Mucosa of descending colon (tissue), 3 donors: ENCODE measurements around the gene DIP2A. TPM values are rescaled to one million over a fixed set of nuclear protein-coding genes. Genes with fewer than 3 reads are reported as not detected.
A peak's percentile ranks its signal among the peaks of the same experiment; 100 is the strongest.

ENCODE experiments used
- ATAC-seq: fragments of 200-7000 bp; cut with Tn5 transposase; one replicate; pipeline ENCODE4 v1.9.1; 2020; ENCODE audit warnings: mild to moderate bottlenecking, moderate library complexity
- DNase-seq, 3 donors: peaks; one replicate each; pipeline ENCODE4 v3.0.0-alpha.2; 2020
- H3K36me3 ChIP-seq: fragments of 200-600 bp; one replicate; pipeline ENCODE4 v1.8.0; 2021; ENCODE audit warnings: low read depth, mild to moderate bottlenecking
- H3K4me1 ChIP-seq: fragments of 200-600 bp; one replicate; pipeline ENCODE4 v1.8.0; 2021; ENCODE audit warnings: low read depth, mild to moderate bottlenecking
- H3K4me3 ChIP-seq: fragments of 200-600 bp; one replicate; pipeline ENCODE4 v1.8.0; 2021; ENCODE audit warnings: mild to moderate bottlenecking
- H3K9me3 ChIP-seq: fragments of 200-600 bp; one replicate; pipeline ENCODE4 v1.8.0; 2021; ENCODE audit warnings: mild to moderate bottlenecking
- intact Hi-C, 2 donors: fragments of 100-400 bp; cut with DNase I in 1 of 2; cut with micrococcal nuclease in 1 of 2; formaldehyde crosslinking; loops; one replicate each; pipeline versions ENCODE4 v1.11.0 to v1.11.1; 2022; cut with DNase I, micrococcal nuclease
- total RNA-seq, 3 donors: library from RNA; stranded (reverse); fragmentation: NEBNext Ultra II Directional in 2 of 3; extraction: Animal tissue kit (Norgen Biotek cat#: 25700) in 2 of 3; gene quantifications; one replicate each; pipeline versions ENCODE4 v1.2.1 to v1.2.4, GENCODE V29; 2021 to 2023
- TF ChIP-seq, protein P1 (sequence below): fragments of 200-600 bp; IDR thresholded peaks from one replicate; pipeline ENCODE4 v1.8.0; 2022; ENCODE audit warnings: antibody characterized with exemption, mild to moderate bottlenecking
- donor health status: DM: no; HTN: no; CAD: no; lungs with moderate emphysema.
- donor health status: DM: no; HTN: no; CAD: no.
- donor health status: DM: no; HTN: yes; CAD: no.

Gene DIP2A
- total RNA-seq, 3 donors from 2014 or later: 43.8 to 56.7 (median 49.3) TPM

GRCh38 chr21:46557919-46558392 lies 99.3 kb downstream of the DIP2A start:
- Histone ChIP-seq H3K4me1 (no peaks in the 10 kb centered on the region), H3K9me3 (no peaks in the 10 kb centered on the region), H3K4me3 (no peak overlapping the region), H3K36me3 (peaks cover 4% of the 10 kb centered on the region)
- ATAC-seq (no peak), DNase-seq (no peak)
- TF ChIP-seq, protein P1, sequence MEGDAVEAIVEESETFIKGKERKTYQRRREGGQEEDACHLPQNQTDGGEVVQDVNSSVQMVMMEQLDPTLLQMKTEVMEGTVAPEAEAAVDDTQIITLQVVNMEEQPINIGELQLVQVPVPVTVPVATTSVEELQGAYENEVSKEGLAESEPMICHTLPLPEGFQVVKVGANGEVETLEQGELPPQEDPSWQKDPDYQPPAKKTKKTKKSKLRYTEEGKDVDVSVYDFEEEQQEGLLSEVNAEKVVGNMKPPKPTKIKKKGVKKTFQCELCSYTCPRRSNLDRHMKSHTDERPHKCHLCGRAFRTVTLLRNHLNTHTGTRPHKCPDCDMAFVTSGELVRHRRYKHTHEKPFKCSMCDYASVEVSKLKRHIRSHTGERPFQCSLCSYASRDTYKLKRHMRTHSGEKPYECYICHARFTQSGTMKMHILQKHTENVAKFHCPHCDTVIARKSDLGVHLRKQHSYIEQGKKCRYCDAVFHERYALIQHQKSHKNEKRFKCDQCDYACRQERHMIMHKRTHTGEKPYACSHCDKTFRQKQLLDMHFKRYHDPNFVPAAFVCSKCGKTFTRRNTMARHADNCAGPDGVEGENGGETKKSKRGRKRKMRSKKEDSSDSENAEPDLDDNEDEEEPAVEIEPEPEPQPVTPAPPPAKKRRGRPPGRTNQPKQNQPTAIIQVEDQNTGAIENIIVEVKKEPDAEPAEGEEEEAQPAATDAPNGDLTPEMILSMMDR: no peak
- intact Hi-C loops: no loop called here

DNA sequence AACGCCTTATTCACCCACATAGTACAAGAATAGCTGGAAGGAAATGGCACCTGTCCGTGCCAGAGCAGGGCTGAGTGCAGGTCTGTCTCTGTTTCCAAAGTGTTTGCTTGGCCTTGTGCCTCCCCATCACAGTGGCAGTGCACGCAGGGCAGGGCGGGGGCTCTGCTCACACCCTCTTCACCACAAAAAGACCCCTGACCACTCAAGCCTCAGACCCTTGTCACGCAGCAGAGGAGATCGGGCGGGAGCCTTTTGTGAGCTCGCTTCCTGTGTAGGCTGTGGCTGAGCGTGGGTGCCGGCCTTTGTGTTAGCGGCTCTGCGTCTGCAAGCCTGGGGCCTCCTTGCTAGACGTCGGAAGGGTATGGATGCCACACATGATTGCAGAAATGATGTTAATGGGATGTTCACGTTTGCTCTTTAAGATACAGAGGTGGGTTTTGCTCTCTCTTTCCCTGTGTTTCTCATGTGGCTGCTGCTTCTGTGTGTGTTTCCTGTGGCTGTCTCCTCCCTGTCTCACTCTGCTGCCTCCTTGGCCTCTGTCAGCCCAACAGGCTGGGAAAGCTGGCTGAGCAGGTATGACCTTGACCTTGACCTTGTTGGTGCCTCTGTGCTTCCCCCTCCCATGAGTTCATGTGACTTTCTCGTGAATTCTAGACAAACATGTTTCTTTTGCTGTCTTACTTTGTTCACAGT lies 100.7 kb downstream of the DIP2A start:
- no peak overlapping the region for H3K4me3 ChIP-seq
- no peaks in the 10 kb centered on the region for H3K4me1 ChIP-seq
- no peak for DNase-seq
- peaks cover 4% of the 10 kb centered on the region for H3K36me3 ChIP-seq
- TF ChIP-seq, protein P1: no peak
- H3K9me3 ChIP-seq: no peaks in the 10 kb centered on the region
- peak; percentile 44 for ATAC-seq
- intact Hi-C loops: no loop called here

- peaks cover 4% of the 10 kb centered on the region for H3K36me3 ChIP-seq
- no peaks in the 10 kb centered on the region for H3K9me3 ChIP-seq
- ATAC-seq: no peak
- no peaks in the 10 kb centered on the region for H3K4me1 ChIP-seq
- no peak for DNase-seq
- intact Hi-C loops: no loop called here
- H3K4me3 ChIP-seq: no peak overlapping the region
- TF ChIP-seq, protein P1: no peak
Measured at GRCh38 chr21:46560568-46561444, 102.1 kb downstream of the DIP2A start.

- Histone ChIP-seq H3K4me3 (no peak overlapping the region), H3K9me3 (no peaks in the 10 kb centered on the region), H3K36me3 (peaks cover 4% of the 10 kb centered on the region), H3K4me1 (no peaks in the 10 kb centered on the region)
- DNase-seq (no peak), ATAC-seq (no peak)
- intact Hi-C loops: no loop called here
- TF ChIP-seq, protein P1: no peak
Measured at GRCh38 chr21:46561445-46562090, 102.9 kb downstream of the DIP2A start.

DNA sequence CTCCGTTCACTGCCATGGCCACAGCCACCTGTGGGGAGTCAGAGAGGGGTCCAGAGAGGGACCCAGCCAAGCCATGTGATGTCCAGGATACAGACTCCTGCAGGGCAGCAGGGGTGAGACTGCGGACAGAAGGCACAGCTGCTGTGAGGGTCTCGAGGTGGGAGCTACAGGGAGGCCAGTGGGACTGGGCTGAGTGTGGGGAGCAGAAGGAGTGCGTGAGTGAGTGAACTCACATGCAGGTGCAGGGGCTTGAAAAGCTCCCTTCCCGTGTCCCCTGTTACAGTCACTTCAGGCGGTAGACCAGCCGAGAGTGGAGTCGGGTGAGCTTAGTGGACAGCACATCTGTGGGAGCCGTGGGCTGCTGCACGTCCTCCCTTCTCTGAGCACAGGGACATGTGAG lies 103.8 kb downstream of the DIP2A start:
- H3K36me3 ChIP-seq: peaks cover 4% of the 10 kb centered on the region
- H3K9me3 ChIP-seq: no peaks in the 10 kb centered on the region
- no peak overlapping the region for H3K4me3 ChIP-seq
- no peaks in the 10 kb centered on the region for H3K4me1 ChIP-seq
- intact Hi-C loops: no loop called here
- ATAC-seq (no peak), DNase-seq (no peak)
- TF ChIP-seq, protein P1: no peak
